HG02852 (cell line): ENCODE measurements around the gene TOR1B.
"Not testable (repeated sequence)": the region's sequence is repeated elsewhere in the genome, so short reads cannot be mapped to it uniquely, and the experiment has no call there.

ENCODE experiments used
- ATAC-seq: cut with Tn5 transposase; IDR thresholded peaks from one replicate; pipeline ENCODE4 v1.9.1; 2021; ENCODE audit warnings: mild to moderate bottlenecking, moderate library complexity; ENCODE audit not compliant: unreplicated experiment

The TOR1B gene

GRCh38 chr9:129776096-129776495 is 26.9 kb upstream of the TOR1B start:
- not testable (repeated sequence) for ATAC-seq

- ATAC-seq, result no peak
These were observed 26.4 kb upstream of the TOR1B start for GRCh38 chr9:129776566-129776937.

- ATAC-seq, result no peak
These were observed 25.8 kb upstream of the TOR1B start for GRCh38 chr9:129776938-129777768.

- no peak for ATAC-seq
These were observed 25.2 kb upstream of the TOR1B start for GRCh38 chr9:129777769-129778130.

GRCh38 chr9:129778469-129778868 is 24.5 kb upstream of the TOR1B start:
- no peak for ATAC-seq

- no peak for ATAC-seq
These were observed 23.3 kb upstream of the TOR1B start for GRCh38 chr9:129779560-129780190.

GRCh38 chr9:129781131-129781530 is 21.9 kb upstream of the TOR1B start:
- no peak for ATAC-seq

GRCh38 chr9:129781981-129782380 is 21.0 kb upstream of the TOR1B start:
- ATAC-seq, result no peak

- ATAC-seq, result no peak
These were observed 19.2 kb upstream of the TOR1B start for GRCh38 chr9:129783516-129784361.

- ATAC-seq, result not testable (repeated sequence)
These were observed 18.0 kb upstream of the TOR1B start for GRCh38 chr9:129784970-129785369.

- ATAC-seq, result no peak
These were observed 17.1 kb upstream of the TOR1B start for GRCh38 chr9:129785866-129786265.

- ATAC-seq, result no peak
These were observed 16.5 kb upstream of the TOR1B start for GRCh38 chr9:129786481-129786880.

GRCh38 chr9:129794549-129794948 is 8.4 kb upstream of the TOR1B start:
- no peak for ATAC-seq

- ATAC-seq, result not testable (repeated sequence)
These were observed 7.0 kb upstream of the TOR1B start for GRCh38 chr9:129796029-129796428.

GRCh38 chr9:129798973-129799372 is 4.0 kb upstream of the TOR1B start:
- no peak for ATAC-seq

- no peak for ATAC-seq
These were observed 1.5 kb upstream of the TOR1B start for GRCh38 chr9:129801504-129801903.

- ATAC-seq, result no peak
These were observed 684 bp downstream of the TOR1B start for GRCh38 chr9:129803676-129804060.

- ATAC-seq, result no peak
These were observed 3.1 kb downstream of the TOR1B start for GRCh38 chr9:129806061-129806460.

GRCh38 chr9:129809346-129809745 is 6.4 kb downstream of the TOR1B start:
- ATAC-seq, result no peak

- ATAC-seq, result no peak
These were observed 7.1 kb downstream of the TOR1B start for GRCh38 chr9:129810116-129810515.

- no peak for ATAC-seq
These were observed 7.8 kb downstream of the TOR1B start for GRCh38 chr9:129810788-129811187.

- ATAC-seq, result no peak
These were observed 9.0 kb downstream of the TOR1B start for GRCh38 chr9:129811967-129812363.
